Kidney epithelial cell (primary cell): Measurements from ENCODE around the gene ANKHD1. TPM values are rescaled to one million over a fixed set of nuclear protein-coding genes. Genes with fewer than 3 reads are reported as not detected.
"Not testable (repeated sequence)": the region's sequence is repeated elsewhere in the genome, so short reads cannot be mapped to it uniquely, and the experiment has no call there.

Experiments used
- DNase-seq: peaks from one replicate; pipeline ENCODE4 v3.0.0-alpha.2; 2010; ENCODE audit warnings: low read depth
- H3K27me3 ChIP-seq: 2 replicates; pipeline ENCODE4 v1.6.0; 2011; ENCODE audit warnings: low read length; ENCODE audit not compliant: control insufficient read depth, insufficient read depth
- H3K36me3 ChIP-seq: 2 replicates; pipeline ENCODE4 v1.5.1; 2011; ENCODE audit warnings: low read length; ENCODE audit not compliant: control insufficient read depth, insufficient read depth
- H3K4me3 ChIP-seq: 2 replicates; pipeline ENCODE4 v1.5.1; 2011; ENCODE audit warnings: low read depth, mild to moderate bottlenecking, control low read depth, low read length
- CTCF ChIP-seq: IDR thresholded peaks from 2 replicates; pipeline ENCODE4 v1.5.1; 2011; ENCODE audit warnings: mild to moderate bottlenecking, moderate library complexity, low read length, control low read depth, inconsistent platforms; ENCODE audit not compliant: insufficient read depth, poor library complexity, severe bottlenecking
- total RNA-seq: library from RNA; depleted of rRNA; stranded (reverse); fragments of >200 nt; gene quantifications from 2 replicates; pipeline ENCODE4 v1.2.3, GENCODE V29; 2015

The ANKHD1 gene
- total RNA-seq, 1 donor from 2014 or later = 80.4 TPM

- TF ChIP-seq CTCF = no peak
- no peaks in the 10 kb centered on the region for H3K27me3 ChIP-seq
- H3K4me3 ChIP-seq = no peak overlapping the region
- H3K36me3 ChIP-seq = no peaks in the 10 kb centered on the region
- DNase-seq = no peak
Measured at GRCh38 chr5:140432916-140433315, 31.3 kb downstream of the ANKHD1 start.

GRCh38 chr5:140457368-140457767, 55.7 kb downstream of the ANKHD1 start:
- not testable (repeated sequence) for H3K4me3 ChIP-seq, H3K36me3 ChIP-seq, DNase-seq, H3K27me3 ChIP-seq

- no peak for TF ChIP-seq CTCF
- Histone ChIP-seq H3K36me3 (no peaks in the 10 kb centered on the region), H3K4me3 (no peak overlapping the region), H3K27me3 (no peaks in the 10 kb centered on the region)
- DNase-seq = no peak
Measured at GRCh38 chr5:140466981-140467742, 65.5 kb downstream of the ANKHD1 start.

- Histone ChIP-seq H3K4me3 (no peak overlapping the region), H3K27me3 (no peaks in the 10 kb centered on the region), H3K36me3 (no peaks in the 10 kb centered on the region)
- no peak for TF ChIP-seq CTCF
- DNase-seq = no peak
Measured at GRCh38 chr5:140468188-140468587, 66.6 kb downstream of the ANKHD1 start.

- no peaks in the 10 kb centered on the region for H3K36me3 ChIP-seq
- DNase-seq = no peak
- no peak for TF ChIP-seq CTCF
- H3K4me3 ChIP-seq = no peak overlapping the region
- no peaks in the 10 kb centered on the region for H3K27me3 ChIP-seq
Measured at GRCh38 chr5:140469259-140469658, 67.6 kb downstream of the ANKHD1 start.

- Histone ChIP-seq H3K36me3 (no peaks in the 10 kb centered on the region), H3K4me3 (no peak overlapping the region), H3K27me3 (no peaks in the 10 kb centered on the region)
- DNase-seq = no peak
- no peak for TF ChIP-seq CTCF
Measured at GRCh38 chr5:140480310-140481014, 78.8 kb downstream of the ANKHD1 start.
